NB4 (cell line): ENCODE data around the gene TMEM145.

ENCODE experiments used
- CTCF ChIP-seq: IDR thresholded peaks from one replicate; pipeline ENCODE4 v1.5.1; 2012; ENCODE audit warnings: low read depth, low read length
- POLR2A ChIP-seq: IDR thresholded peaks from 2 replicates; pipeline ENCODE4 v1.6.1; 2011; ENCODE audit warnings: mild to moderate bottlenecking; ENCODE audit not compliant: insufficient read length; ENCODE audit errors: extremely low read depth
- TF ChIP-seq, protein P1 (sequence below): IDR thresholded peaks from 2 replicates; pipeline ENCODE4 v1.6.1; 2011; ENCODE audit warnings: low read depth, low read length

GRCh38 chr19:42344336-42344893 is 31.3 kb downstream of the TMEM145 start:
- TF ChIP-seq POLR2A (no peak), CTCF (no peak)
- TF ChIP-seq, protein P1, sequence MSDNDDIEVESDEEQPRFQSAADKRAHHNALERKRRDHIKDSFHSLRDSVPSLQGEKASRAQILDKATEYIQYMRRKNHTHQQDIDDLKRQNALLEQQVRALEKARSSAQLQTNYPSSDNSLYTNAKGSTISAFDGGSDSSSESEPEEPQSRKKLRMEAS, result no peak
